Measurements from ENCODE around the gene ONECUT3. TPM values are rescaled to one million over a fixed set of nuclear protein-coding genes. Genes with fewer than 3 reads are reported as not detected.

Gene ONECUT3
- total and polyA plus RNA-seq, 3 donors from 2014 or later = 0.13 to 0.39 (median 0.25) TPM

GRCh38 chr19:1822210-1822609 lies 68.9 kb downstream of the ONECUT3 start:
- H3K9me3 ChIP-seq = no peaks in the 10 kb centered on the region
- TF ChIP-seq, protein P1, sequence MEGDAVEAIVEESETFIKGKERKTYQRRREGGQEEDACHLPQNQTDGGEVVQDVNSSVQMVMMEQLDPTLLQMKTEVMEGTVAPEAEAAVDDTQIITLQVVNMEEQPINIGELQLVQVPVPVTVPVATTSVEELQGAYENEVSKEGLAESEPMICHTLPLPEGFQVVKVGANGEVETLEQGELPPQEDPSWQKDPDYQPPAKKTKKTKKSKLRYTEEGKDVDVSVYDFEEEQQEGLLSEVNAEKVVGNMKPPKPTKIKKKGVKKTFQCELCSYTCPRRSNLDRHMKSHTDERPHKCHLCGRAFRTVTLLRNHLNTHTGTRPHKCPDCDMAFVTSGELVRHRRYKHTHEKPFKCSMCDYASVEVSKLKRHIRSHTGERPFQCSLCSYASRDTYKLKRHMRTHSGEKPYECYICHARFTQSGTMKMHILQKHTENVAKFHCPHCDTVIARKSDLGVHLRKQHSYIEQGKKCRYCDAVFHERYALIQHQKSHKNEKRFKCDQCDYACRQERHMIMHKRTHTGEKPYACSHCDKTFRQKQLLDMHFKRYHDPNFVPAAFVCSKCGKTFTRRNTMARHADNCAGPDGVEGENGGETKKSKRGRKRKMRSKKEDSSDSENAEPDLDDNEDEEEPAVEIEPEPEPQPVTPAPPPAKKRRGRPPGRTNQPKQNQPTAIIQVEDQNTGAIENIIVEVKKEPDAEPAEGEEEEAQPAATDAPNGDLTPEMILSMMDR (IDR thresholded peaks at IDR 0.05) = no peak
- TF ChIP-seq POLR2A (IDR thresholded peaks at IDR 0.05) = no peak
- no peak overlapping the region for H3K27ac ChIP-seq
- H3K4me1 ChIP-seq = peaks cover 6% of the 10 kb centered on the region
- no peaks in the 10 kb centered on the region for H3K36me3 ChIP-seq (ENCODE audit: low read depth, missing control alignments)
- DNase-seq = peak; percentile 56
- intact Hi-C loops (cut with DNase I; ENCODE audit: low total_unique reads) = no loop called here
- H3K27me3 ChIP-seq = no peaks in the 10 kb centered on the region
- no peak overlapping the region for H3K4me3 ChIP-seq
- WGBS, 2 donors = 67 to 69% methylated on average over 3 to 15 of the region's 19 CpGs

DNA sequence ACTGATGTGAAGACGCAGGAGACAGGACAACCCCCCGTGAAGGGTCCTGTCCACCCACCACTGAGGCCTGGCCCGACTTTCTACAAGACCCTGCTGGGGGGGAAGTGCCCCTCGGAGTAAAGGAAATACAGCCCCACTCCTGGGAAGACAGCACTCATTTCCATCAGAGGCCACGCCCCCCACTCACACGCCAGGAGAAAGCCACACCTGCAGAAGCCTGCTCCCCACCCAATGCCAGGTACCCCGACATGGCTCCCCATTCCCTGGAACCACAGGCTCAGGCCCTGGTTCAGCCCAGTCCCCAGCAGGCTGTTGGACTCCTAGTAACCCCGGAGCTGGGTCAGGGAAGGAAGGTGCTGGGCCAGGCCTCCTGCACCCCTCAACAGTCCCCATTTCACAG lies 69.7 kb downstream of the ONECUT3 start:
- H3K9me3 ChIP-seq = no peaks in the 10 kb centered on the region
- DNase-seq = no peak
- WGBS, 2 donors = 77% methylated on average over 8 of the region's 8 CpGs; no CpG with 5 or more reads in 1 of the 2 donors
- no peak overlapping the region for H3K27ac ChIP-seq
- intact Hi-C loops (cut with DNase I; ENCODE audit: low total_unique reads) = no loop called here
- H3K27me3 ChIP-seq = no peaks in the 10 kb centered on the region
- TF ChIP-seq POLR2A (IDR thresholded peaks at IDR 0.05) = no peak
- TF ChIP-seq, protein P1 (IDR thresholded peaks at IDR 0.05) = no peak
- H3K4me1 ChIP-seq = peaks cover 14% of the 10 kb centered on the region
- no peaks in the 10 kb centered on the region for H3K36me3 ChIP-seq (ENCODE audit: low read depth, missing control alignments)
- H3K4me3 ChIP-seq = no peak overlapping the region

GRCh38 chr19:1823539-1824251 lies 70.4 kb downstream of the ONECUT3 start:
- peak; percentile 81 for DNase-seq
- Histone ChIP-seq H3K4me3 (no peak overlapping the region), H3K27me3 (no peaks in the 10 kb centered on the region), H3K36me3 (ENCODE audit: low read depth, missing control alignments) (no peaks in the 10 kb centered on the region), H3K4me1 (peaks cover 19% of the 10 kb centered on the region), H3K27ac (no peak overlapping the region), H3K9me3 (no peaks in the 10 kb centered on the region)
- intact Hi-C loops (cut with DNase I; ENCODE audit: low total_unique reads) = no loop called here
- WGBS, 2 donors = 60 to 80% methylated on average over 15 to 31 of the region's 36 CpGs
- no peak for TF ChIP-seq POLR2A (IDR thresholded peaks at IDR 0.05)
- TF ChIP-seq, protein P1 (IDR thresholded peaks at IDR 0.05) = no peak

GRCh38 chr19:1824252-1824622 lies 70.9 kb downstream of the ONECUT3 start:
- intact Hi-C loops (cut with DNase I; ENCODE audit: low total_unique reads) = no loop called here
- peaks cover 19% of the 10 kb centered on the region for H3K4me1 ChIP-seq
- no peaks in the 10 kb centered on the region for H3K27me3 ChIP-seq
- H3K27ac ChIP-seq = no peak overlapping the region
- H3K4me3 ChIP-seq = no peak overlapping the region
- no peaks in the 10 kb centered on the region for H3K36me3 ChIP-seq (ENCODE audit: low read depth, missing control alignments)
- 59 to 61% methylated on average over 10 to 14 of the region's 14 CpGs for whole genome bisulfite sequencing, 2 donors
- DNase-seq = peak; percentile 65
- H3K9me3 ChIP-seq = no peaks in the 10 kb centered on the region
- TF ChIP-seq, protein P1 (IDR thresholded peaks at IDR 0.05) = no peak
- no peak for TF ChIP-seq POLR2A (IDR thresholded peaks at IDR 0.05)
